A549 (cell line): Measurements from ENCODE around the gene SLC47A2.

ENCODE experiments used
- CBX2 ChIP-seq: fragments of 200-600 bp; sonication (generic); IDR thresholded peaks from 2 replicates; pipeline ENCODE4 v1.6.1; 2016; ENCODE audit warnings: low read depth, mild to moderate bottlenecking, borderline replicate concordance
- EP300 ChIP-seq, 2 experiments: fragments of >200 bp; sonication (Bioruptor Twin); formaldehyde crosslinking; IDR thresholded peaks; 2 replicates in 1 of 2; 3 replicates in 1 of 2; pipeline ENCODE4 v1.6.1; 2016 to 2017
- ESRRA ChIP-seq: fragments of 150-350 bp; IDR thresholded peaks from 2 replicates; pipeline ENCODE4 v1.6.1; 2014; ENCODE audit warnings: mild to moderate bottlenecking, low read length, borderline replicate concordance
- GATA3 ChIP-seq: IDR thresholded peaks from 2 replicates; pipeline ENCODE4 v1.6.1; 2012; ENCODE audit warnings: borderline replicate concordance
- JUNB ChIP-seq: fragments of >200 bp; sonication (Bioruptor Twin); formaldehyde crosslinking; IDR thresholded peaks from 2 replicates; pipeline ENCODE4 v1.6.1; 2016
- NPAS2 ChIP-seq: fragments of 250-450 bp; sonication (Bioruptor Pico); IDR thresholded peaks from 2 replicates; pipeline ENCODE4 v1.8.0; 2022; ENCODE audit warnings: mild to moderate bottlenecking, moderate library complexity, borderline replicate concordance
- NR3C1 ChIP-seq: fragments of >200 bp; sonication (Bioruptor Twin); formaldehyde crosslinking; IDR thresholded peaks from 3 replicates; pipeline ENCODE4 v1.6.1; 2017
- POLR2A ChIP-seq: IDR thresholded peaks from 2 replicates; pipeline ENCODE4 v1.6.1; 2012; ENCODE audit warnings: mild to moderate bottlenecking, low read length
- RAD21 ChIP-seq, 2 experiments: fragments of >200 bp in 1 of 2; sonication (Bioruptor Twin) in 1 of 2; formaldehyde crosslinking in 1 of 2; IDR thresholded peaks in 1 of 2; conservative IDR thresholded peaks in 1 of 2; 2 replicates in 1 of 2; 3 replicates in 1 of 2; pipeline ENCODE4 v1.6.1; 2012 to 2018; ENCODE audit warnings: inconsistent platforms in 1 of 2
- TF ChIP-seq, protein P1 (sequence below): fragments of >200 bp; sonication (Bioruptor Twin); formaldehyde crosslinking; IDR thresholded peaks from 3 replicates; pipeline ENCODE4 v1.5.1; 2016

DNA sequence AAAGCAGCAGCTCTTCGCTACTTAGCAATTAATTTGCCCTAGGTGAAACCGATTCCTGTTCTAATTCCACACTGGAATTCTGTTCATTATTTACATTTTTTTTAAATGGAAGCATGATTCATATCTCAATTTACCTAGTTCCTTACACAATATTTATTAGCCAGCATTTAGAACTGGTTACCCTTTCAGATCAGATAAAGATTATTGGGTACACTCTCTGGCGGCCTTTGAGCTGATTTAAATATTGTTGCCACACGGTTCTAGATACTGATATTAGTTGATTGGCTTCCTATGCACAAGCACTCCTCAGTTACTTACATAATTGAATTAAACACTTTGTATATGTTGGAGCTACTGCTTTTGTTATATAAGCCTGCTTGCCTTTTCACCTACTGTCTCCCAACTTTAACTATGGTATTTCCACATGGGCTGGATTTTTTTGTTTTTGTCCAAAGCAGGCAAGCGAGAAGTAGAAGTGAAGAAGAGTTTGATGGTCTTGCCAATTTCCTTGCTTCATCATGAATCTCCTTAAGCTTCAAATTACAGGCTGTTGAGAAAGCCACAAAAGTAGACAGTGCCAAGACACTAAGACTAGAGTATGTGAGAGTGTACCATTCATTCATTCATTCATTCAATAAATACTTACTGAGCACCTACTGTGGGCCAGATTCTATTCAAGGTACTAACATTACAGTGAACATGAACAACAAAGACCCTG is 71.7 kb downstream of the SLC47A2 start:
- TF ChIP-seq CBX2 (no peak), ESRRA (no peak), JUNB (no peak), GATA3 (no peak), NPAS2 (CRISPR knock-in tag) (no peak), EP300 (IDR thresholded peaks at IDR 0.05) (no peak), RAD21 (conservative IDR thresholded peaks at IDR 0.05 in 1 of 2, IDR thresholded peaks at IDR 0.05 in 1 of 2) (no peak), POLR2A (no peak), NR3C1 (no peak)
- TF ChIP-seq, protein P1, sequence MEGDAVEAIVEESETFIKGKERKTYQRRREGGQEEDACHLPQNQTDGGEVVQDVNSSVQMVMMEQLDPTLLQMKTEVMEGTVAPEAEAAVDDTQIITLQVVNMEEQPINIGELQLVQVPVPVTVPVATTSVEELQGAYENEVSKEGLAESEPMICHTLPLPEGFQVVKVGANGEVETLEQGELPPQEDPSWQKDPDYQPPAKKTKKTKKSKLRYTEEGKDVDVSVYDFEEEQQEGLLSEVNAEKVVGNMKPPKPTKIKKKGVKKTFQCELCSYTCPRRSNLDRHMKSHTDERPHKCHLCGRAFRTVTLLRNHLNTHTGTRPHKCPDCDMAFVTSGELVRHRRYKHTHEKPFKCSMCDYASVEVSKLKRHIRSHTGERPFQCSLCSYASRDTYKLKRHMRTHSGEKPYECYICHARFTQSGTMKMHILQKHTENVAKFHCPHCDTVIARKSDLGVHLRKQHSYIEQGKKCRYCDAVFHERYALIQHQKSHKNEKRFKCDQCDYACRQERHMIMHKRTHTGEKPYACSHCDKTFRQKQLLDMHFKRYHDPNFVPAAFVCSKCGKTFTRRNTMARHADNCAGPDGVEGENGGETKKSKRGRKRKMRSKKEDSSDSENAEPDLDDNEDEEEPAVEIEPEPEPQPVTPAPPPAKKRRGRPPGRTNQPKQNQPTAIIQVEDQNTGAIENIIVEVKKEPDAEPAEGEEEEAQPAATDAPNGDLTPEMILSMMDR: no peak
